SK-N-SH treated with all-trans-retinoic acid at 6 μM for 48 hours (cell line): ENCODE data around the gene AVEN.

Experiments
- ATAC-seq: fragments of 200-7000 bp; cut with Tn5 transposase; 3 replicates; pipeline ENCODE4 v1.9.1; 2020; ENCODE audit warnings: mild to moderate bottlenecking, moderate library complexity
- ARNTL ChIP-seq: fragments of 450-650 bp; formaldehyde crosslinking; IDR thresholded peaks from 2 replicates; pipeline ENCODE4 v1.5.0; 2020; ENCODE audit warnings: low read depth, mild to moderate bottlenecking, moderate library complexity, borderline replicate concordance
- CREB5 ChIP-seq: fragments of 250-450 bp; sonication (Bioruptor Pico); IDR thresholded peaks from 2 replicates; pipeline ENCODE4 v1.5.1; 2020; ENCODE audit warnings: low read depth, mild to moderate bottlenecking, moderate library complexity
- CSDC2 ChIP-seq: fragments of 250-450 bp; sonication (Bioruptor Pico); IDR thresholded peaks from 2 replicates; pipeline ENCODE4 v1.5.0; 2020; ENCODE audit warnings: mild to moderate bottlenecking, moderate library complexity
- CSRNP3 ChIP-seq: fragments of 250-450 bp; sonication (Bioruptor Pico); IDR thresholded peaks from 2 replicates; pipeline ENCODE4 v1.5.1; 2021; ENCODE audit warnings: mild to moderate bottlenecking, moderate library complexity
- ESRRG ChIP-seq: fragments of 250-450 bp; sonication (Bioruptor Pico); IDR thresholded peaks from 2 replicates; pipeline ENCODE4 v1.6.1; 2021; ENCODE audit warnings: mild to moderate bottlenecking
- GLIS3 ChIP-seq: fragments of 250-450 bp; sonication (Bioruptor Pico); IDR thresholded peaks from 2 replicates; pipeline ENCODE4 v1.5.0; 2020; ENCODE audit warnings: mild to moderate bottlenecking, moderate library complexity
- ISL1 ChIP-seq: fragments of 250-450 bp; sonication (Bioruptor Pico); IDR thresholded peaks from 2 replicates; pipeline ENCODE4 v2.1.2; 2022; ENCODE audit warnings: mild to moderate bottlenecking, moderate library complexity
- OSR1 ChIP-seq: fragments of 250-450 bp; sonication (Bioruptor Pico); IDR thresholded peaks from 2 replicates; pipeline ENCODE4 v1.8.0; 2022; ENCODE audit warnings: moderate library complexity, mild to moderate bottlenecking, inconsistent platforms
- PATZ1 ChIP-seq: fragments of 250-450 bp; sonication (Bioruptor Pico); IDR thresholded peaks from 2 replicates; pipeline ENCODE4 v1.8.0; 2020; ENCODE audit warnings: mild to moderate bottlenecking, moderate library complexity, borderline replicate concordance
- PPARA ChIP-seq: fragments of 250-450 bp; sonication (Bioruptor Pico); IDR thresholded peaks from 2 replicates; pipeline ENCODE4 v1.5.0; 2020; ENCODE audit warnings: mild to moderate bottlenecking, borderline replicate concordance
- RARB ChIP-seq: fragments of 250-450 bp; sonication (Bioruptor Pico); IDR thresholded peaks from 2 replicates; pipeline ENCODE4 v1.8.0; 2021; ENCODE audit warnings: mild to moderate bottlenecking, moderate library complexity
- SNAI2 ChIP-seq: fragments of 250-450 bp; sonication (Bioruptor Pico); IDR thresholded peaks from 2 replicates; pipeline ENCODE4 v1.5.0; 2020; ENCODE audit warnings: mild to moderate bottlenecking, moderate library complexity
- TCF4 ChIP-seq: fragments of 250-450 bp; sonication (Bioruptor Pico); IDR thresholded peaks from 2 replicates; pipeline ENCODE4 v1.8.0; 2021; ENCODE audit warnings: mild to moderate bottlenecking, moderate library complexity, borderline replicate concordance
- TOX ChIP-seq: fragments of 250-450 bp; sonication (Bioruptor Pico); IDR thresholded peaks from 2 replicates; pipeline ENCODE4 v1.8.0; 2021; ENCODE audit warnings: mild to moderate bottlenecking, moderate library complexity, borderline replicate concordance
- TSHZ2 ChIP-seq: fragments of 250-450 bp; sonication (Bioruptor Pico); IDR thresholded peaks from 2 replicates; pipeline ENCODE4 v1.5.0; 2020; ENCODE audit warnings: mild to moderate bottlenecking, moderate library complexity
- ZC3H10 ChIP-seq: fragments of 250-450 bp; sonication (Bioruptor Pico); IDR thresholded peaks from 2 replicates; pipeline ENCODE4 v1.5.1; 2021; ENCODE audit warnings: mild to moderate bottlenecking, moderate library complexity
- ZFP3 ChIP-seq: fragments of 250-450 bp; sonication (Bioruptor Pico); IDR thresholded peaks from 2 replicates; pipeline ENCODE4 v1.5.0; 2020; ENCODE audit warnings: mild to moderate bottlenecking, moderate library complexity
- ZFP30 ChIP-seq: fragments of 450-650 bp; formaldehyde crosslinking; IDR thresholded peaks from 2 replicates; pipeline ENCODE4 v1.5.0; 2022; ENCODE audit warnings: mild to moderate bottlenecking, moderate library complexity

Gene AVEN

GRCh38 chr15:33959844-33960548, 79.0 kb downstream of the AVEN start:
- no peak for TF ChIP-seq ESRRG (CRISPR knock-in tag)
- no peak for TF ChIP-seq CSDC2 (CRISPR knock-in tag)
- TF ChIP-seq CREB5 (CRISPR knock-in tag), result no peak
- TF ChIP-seq ZFP3 (CRISPR knock-in tag), result no peak
- no peak for TF ChIP-seq ZC3H10
- no peak for TF ChIP-seq GLIS3 (CRISPR knock-in tag)
- TF ChIP-seq TOX (CRISPR knock-in tag), result no peak
- TF ChIP-seq OSR1 (CRISPR knock-in tag), result no peak
- TF ChIP-seq PATZ1, result no peak
- no peak for TF ChIP-seq TCF4
- TF ChIP-seq, all 23 proteins: peak for 0
- no peak for ATAC-seq

- no peak for TF ChIP-seq PPARA
- TF ChIP-seq ISL1 (CRISPR knock-in tag), result peak; percentile 28
- TF ChIP-seq, all 23 proteins: peak for 1
- no peak for ATAC-seq
Observed at GRCh38 chr15:33956397-33956796, 82.6 kb downstream of the AVEN start.

GRCh38 chr15:33955945-33956344, 83.1 kb downstream of the AVEN start:
- TF ChIP-seq ARNTL (CRISPR knock-in tag), result no peak
- TF ChIP-seq TCF4, result no peak
- TF ChIP-seq PPARA, result no peak
- no peak for TF ChIP-seq PATZ1
- TF ChIP-seq RARB (CRISPR knock-in tag), result no peak
- TF ChIP-seq SNAI2 (CRISPR knock-in tag), result no peak
- TF ChIP-seq, all 23 proteins: peak for 0
- no peak for ATAC-seq

GRCh38 chr15:33946152-33946551, 92.9 kb downstream of the AVEN start:
- TF ChIP-seq ZFP3 (CRISPR knock-in tag), result no peak
- no peak for TF ChIP-seq CREB5 (CRISPR knock-in tag)
- no peak for ATAC-seq

- no peak for ATAC-seq
- TF ChIP-seq PPARA (no peak), ZFP3 (CRISPR knock-in tag) (no peak), TSHZ2 (CRISPR knock-in tag) (no peak), ZFP30 (CRISPR knock-in tag) (no peak), ISL1 (CRISPR knock-in tag) (no peak), ARNTL (CRISPR knock-in tag) (no peak), CSRNP3 (CRISPR knock-in tag) (no peak), RARB (CRISPR knock-in tag) (no peak), CREB5 (CRISPR knock-in tag) (no peak)
Observed at GRCh38 chr15:33941279-33942063, 97.5 kb downstream of the AVEN start.
